Measurements from ENCODE around the gene ANO10.
A peak's percentile ranks its signal among the peaks of the same experiment; 100 is the strongest.

The ANO10 gene

DNA sequence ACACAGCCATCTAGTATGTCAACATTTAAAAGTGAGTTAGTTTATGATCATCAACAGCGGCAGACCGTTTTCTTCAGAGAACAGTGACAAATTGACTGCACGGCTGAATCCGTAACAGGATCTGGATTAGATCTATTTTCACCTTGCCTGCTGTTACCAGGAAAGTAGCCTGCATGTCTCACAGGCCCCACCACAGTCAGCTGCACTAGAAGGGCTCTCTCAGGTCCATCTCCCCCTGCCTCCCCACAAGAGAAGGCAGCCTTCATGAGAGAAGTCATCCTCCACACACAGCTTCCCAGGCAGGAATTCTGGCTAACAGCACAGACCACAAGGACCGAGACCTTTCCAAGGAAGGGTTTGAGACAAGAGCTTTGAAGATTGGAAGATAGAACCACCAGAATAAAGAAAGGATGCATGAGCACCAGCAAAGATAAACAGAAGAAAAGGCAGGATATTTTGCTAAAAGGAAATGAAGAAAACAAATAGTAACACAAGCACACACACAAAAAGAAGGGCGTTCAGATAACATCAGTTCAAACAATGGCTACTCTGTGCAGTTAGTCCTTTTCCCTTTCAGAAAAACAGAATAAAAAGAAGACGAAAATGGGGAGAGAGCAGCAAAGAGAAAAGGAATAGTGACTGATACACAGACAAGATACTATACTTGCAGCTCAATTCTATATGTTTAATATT lies 208.0 kb downstream of the ANO10 start:
- DNase-seq (ENCODE audit: low spot score): no peak

DNA sequence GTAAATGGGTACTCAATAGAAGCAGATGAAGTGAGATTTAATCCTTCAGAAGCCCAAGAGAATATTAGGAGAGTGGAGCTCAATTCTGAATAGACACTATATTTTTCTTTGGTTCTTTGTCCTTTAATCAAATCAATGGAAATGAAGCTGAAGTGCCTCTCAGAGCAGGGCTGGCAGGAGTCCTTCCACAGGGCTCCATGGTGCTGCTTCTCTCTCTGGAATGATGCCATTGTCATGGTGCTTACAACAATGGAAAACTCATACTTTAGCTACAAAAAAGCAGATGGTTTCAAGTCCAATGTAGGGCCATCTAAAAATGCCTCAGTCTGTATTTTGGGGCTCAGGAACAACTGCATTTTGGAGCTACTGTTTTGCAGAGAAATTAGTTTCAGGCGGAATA lies 210.4 kb downstream of the ANO10 start:
- no peak for DNase-seq (ENCODE audit: low spot score)

DNA sequence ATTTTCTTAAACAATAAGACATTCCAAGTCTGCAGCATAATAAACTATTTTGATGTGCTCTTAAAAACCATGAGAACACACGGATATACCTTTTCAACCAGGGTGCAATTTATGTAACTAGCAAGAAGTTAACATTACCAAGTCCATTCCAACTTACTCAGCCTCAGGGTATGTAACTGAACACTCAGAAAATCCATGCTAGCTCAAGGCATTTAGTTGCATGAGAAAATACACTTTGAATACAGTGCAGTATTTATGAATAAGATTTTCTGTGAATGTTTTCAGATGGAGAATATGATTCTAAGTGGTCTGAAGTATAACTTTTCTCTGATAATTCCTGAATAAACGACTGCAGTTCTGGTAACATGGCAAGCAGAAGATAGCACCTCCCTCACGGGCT lies 211.2 kb downstream of the ANO10 start:
- DNase-seq (ENCODE audit: low spot score): no peak

DNA sequence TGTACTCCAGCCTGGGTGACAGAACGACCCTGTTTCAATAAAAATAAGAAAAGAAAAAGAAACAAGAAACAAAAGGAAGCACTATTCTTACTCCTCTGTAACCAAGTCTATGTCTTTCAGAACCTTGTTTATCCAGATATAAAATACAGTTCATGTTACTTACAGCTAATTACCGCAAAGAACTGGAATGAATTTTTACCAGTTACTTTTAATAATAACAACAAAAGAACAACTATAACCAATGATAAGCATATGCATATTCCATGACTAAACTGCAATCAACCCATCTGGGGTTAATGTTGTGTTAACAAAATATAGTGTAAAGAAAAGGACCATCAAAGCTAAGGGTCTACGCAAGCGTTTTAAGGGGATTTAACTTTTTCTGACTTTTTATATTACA lies 212.3 kb downstream of the ANO10 start:
- DNase-seq (ENCODE audit: low spot score): no peak

DNA sequence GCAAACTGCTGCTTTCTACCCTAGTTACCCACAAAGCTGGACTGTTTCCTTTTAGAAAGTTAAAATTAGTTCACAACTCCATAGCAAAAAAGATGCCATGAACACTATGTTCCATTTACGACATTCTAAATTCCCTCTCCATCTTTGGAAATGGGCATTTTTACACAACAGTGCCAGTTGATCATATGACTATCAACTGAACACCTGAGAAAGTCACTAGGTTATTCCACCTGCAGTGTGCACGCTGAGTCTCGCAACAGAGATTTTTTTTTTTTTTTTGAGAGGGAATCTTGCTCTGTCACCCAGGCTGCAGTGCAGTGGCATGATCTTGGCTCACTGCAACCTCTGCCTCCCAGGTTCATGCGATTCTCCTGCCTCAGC lies 215.2 kb downstream of the ANO10 start:
- DNase-seq (ENCODE audit: low spot score): no peak

DNA sequence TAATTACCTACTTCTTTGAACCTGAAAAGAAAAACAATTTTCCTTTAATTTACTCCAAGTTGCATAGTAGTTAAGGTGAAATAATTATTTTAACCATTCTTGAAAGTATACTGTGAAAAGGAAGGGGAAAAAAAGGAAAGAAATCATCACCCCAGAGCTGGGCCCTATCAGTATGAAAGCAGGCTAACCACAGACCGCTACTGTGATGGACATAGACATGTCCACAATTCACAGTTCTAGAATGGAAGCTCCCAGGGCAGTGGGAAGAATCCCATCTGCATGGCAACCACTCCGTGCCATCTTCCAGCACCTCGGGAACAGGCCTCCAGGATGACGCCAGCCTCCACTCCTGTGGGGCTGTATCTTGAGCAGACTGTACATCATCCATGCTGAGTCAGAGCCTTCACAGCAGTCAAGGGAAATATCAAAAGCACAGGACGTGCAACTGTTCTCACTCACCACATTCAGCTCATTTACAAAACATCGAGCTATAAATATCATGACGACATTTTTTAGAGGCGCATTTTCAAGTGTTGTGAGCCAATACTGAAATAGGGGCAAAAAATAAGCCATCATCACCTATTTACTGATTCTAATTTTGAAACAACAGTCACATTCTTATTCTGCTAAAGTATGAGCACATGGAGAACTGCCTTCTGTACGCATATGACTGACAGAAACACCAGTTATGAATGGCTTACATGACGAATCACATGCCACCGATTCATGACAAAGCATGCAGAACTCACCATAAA lies 215.7 kb downstream of the ANO10 start:
- DNase-seq (ENCODE audit: low spot score): peak; percentile 12

DNA sequence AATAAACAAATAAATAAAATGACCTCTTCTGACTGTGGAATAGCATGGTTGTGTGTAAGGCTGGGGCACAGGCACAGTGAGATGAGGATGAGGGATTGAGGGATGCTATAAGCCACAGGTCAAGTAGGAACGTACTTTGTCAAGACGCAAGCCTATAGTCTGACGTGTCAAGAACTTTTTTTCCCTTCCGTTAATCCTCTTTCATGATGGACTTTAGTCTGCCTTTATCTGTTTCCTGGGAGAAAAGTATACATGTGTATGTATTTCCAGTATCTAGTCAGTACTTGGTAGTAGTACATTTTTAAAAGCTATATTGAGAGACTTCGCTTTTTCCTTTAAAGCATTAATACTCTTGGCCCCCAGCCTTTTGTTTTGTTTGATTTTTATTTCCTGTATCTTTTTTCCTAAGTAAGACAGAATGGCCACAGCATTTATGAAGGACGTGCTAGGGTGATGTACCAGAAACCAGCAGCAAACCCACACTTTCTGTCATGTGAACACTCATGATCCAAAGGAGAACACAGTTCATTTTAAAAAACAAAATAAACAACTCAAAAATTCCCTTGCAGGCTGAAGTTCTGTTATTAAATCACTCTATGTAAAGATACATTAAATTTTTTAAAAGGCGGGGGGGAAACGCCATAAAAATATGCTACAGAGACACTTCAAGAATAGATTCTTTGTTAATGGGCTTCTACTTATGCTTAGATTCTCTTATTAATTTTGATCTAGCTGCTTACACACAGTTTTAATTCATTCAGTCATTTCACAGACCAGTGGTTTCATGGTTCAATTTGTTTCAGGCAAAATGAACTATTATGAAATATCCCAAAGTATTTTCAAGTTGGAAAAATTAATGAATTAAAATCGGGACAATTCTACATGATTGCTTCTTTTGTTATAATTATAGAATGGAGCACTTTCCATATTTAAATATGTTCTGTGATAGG lies 220.8 kb downstream of the ANO10 start:
- no peak for DNase-seq (ENCODE audit: low spot score)

DNA sequence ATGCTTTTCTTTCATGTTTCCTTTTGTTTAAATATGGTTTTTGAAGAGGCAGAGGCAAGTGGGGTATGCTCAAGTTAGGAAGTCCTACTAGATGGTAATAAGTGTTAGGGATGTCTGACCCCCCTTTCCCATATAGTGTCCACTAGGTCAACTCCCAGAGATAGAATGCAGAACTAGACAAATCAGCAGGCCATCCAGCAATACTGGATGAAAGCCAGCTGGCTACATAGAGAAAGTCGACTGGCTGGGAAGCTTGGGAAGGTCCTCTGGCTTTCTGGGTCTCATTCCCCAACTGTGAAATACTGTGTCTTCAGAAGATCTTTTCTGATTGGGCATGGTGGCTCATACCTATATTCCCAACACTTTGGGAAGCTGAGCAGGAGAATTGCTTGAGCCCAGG lies 221.6 kb downstream of the ANO10 start:
- no peak for DNase-seq (ENCODE audit: low spot score)

DNA sequence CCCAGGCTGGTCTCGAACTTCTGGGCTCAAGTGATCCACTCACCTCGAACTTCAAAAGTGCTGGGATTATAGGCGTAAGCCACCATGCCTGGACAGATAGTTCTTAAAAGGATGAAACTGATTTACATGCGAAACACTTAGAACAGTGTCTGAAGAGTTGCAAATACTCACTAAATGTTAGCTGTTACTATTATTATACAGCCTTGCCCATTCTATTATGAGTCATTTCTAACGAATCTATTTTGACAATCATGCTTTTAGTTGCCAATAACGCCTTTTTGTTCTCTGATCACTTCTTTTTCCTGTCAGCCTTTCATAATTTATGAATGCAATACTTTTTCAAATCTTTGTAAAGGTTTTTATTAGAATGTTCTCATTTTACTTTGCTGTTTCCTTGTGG lies 222.8 kb downstream of the ANO10 start:
- no peak for DNase-seq (ENCODE audit: low spot score)

DNA sequence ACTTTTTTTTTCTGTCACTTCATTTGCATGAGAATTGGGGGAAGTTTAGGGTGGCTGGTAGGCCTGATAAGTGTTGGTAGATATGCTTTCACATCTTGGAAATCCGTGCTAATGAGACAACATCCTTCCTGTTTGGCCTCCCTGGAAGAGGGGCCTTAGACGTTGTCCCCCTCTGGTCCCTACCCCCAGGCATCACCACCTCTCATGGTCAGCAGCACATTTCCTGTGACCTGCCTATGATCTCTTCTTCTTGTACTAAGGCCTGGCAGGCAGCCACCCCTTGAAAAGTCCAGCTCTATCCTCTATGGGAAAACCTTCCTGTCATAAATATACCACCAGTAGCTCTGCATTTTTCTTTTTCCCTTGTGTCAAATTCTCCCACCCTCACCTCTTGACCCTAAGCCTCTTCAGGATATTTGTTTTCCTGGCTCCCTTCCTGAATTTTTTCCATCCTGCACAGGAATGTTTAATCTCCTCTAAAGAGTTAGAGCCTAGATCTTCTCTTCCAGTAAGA lies 227.7 kb downstream of the ANO10 start:
- DNase-seq (ENCODE audit: low spot score): no peak

DNA sequence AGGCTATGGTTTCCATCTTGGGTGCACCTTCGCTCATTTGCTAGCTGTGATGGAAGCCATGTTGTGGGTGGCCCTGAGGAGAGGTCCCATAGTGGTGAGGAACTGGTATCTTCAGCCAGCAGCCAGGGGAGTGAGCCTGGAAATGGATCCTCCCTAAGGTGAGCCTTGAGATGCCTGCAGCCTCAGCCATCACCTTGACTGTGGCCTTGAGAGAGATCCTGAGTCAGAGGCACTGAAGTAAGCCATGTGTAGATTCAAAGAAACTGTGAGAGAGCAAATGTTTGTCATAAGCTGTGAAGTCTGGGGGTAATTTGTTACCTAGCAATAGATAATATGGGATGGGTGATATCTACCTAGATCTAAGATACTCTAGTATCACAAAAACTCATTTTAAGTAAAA lies 230.2 kb downstream of the ANO10 start:
- DNase-seq (ENCODE audit: low spot score): no peak

DNA sequence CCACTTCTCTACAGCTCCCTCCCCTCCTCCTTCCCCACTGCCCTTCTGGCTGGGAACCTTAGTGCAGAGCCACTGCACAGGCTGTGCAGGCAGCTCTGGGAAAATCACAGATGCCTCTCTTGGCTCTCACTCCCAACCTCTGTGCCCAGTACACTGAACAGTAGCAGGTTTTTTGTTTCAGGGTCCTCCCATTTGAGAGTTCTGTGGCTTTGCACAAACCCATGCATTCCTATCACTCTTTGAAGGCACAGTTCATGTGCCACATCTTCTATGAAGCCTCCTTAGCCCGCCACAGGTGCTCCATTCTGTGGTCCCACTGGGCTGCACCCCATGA lies 231.6 kb downstream of the ANO10 start:
- DNase-seq (ENCODE audit: low spot score): no peak

DNA sequence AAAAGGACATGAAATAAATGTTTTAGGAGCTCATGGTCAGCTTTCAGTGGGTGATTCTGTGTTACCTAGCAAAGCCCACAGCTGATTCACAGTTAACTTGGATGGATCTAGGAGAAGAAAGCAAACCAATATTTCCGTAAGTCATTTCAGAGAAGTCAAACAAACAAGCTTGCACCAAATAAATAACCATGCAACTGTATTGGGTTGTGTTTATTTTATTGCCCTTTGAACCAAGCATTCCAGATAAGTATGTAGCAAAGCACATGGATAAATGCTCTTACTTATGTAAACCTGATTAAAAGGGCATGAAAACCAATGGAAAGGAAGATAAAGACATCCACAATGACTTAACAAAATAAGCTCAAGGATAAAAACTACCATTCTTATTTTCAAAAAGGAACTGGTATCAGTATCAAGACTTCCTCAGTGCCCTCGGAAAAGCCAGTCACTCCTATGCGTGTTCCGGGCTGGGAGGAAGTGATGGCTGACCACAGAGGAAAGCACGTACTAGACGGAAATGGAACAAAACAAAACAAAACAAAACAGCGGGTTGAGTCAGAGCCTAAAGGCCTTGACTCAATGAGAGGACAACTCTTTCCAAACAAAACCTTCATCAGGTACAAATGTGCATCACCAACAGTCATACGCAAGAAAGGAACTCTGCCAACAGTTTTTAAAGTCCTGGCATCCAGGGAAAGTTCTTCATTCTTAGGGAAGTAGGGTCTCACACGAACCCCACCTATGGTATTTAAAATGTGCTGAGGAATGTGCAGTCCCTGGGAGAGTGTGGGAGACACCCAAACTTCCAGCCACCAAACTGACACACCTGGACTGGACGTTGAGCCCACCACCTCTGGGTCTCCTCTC lies 232.2 kb downstream of the ANO10 start:
- no peak for DNase-seq (ENCODE audit: low spot score)

DNA sequence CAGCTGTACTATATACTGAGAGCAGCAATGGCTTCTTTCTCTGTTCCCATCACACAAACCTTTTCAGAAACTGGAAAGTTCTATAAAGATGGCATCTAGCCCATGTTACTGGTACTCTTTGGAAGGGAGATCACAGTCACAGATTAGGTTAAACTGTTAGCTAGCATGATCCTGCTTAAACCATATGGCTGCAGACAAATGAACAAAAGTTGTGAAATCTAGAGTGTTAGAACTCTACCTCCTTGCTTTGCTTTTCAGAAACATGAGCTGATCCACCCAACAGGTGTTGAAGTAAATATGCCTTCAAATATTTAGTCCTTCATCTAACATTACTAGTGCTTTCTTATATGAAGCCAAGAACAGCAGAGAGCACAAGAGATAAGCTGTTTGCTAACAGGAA lies 232.9 kb downstream of the ANO10 start:
- no peak for DNase-seq (ENCODE audit: low spot score)

DNA sequence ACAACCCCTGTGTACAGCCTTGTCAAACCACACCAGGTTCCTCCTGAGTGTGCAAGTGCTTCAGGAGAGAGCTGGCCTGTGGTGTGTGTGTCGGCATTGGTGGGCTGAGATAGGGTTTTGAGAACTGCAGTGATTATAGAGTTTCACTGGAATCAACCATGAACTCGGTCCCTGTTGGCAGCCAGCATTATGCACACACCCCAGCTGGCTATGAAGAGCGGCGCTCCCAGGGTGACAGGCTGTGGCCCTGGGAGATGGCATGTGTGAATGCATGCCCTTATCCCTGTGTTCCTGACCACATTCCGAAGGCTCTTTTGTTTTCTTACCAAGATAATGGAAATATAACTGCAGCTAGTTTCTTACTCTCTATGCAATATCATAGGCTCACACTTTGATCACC lies 233.6 kb downstream of the ANO10 start:
- DNase-seq (ENCODE audit: low spot score): no peak

DNA sequence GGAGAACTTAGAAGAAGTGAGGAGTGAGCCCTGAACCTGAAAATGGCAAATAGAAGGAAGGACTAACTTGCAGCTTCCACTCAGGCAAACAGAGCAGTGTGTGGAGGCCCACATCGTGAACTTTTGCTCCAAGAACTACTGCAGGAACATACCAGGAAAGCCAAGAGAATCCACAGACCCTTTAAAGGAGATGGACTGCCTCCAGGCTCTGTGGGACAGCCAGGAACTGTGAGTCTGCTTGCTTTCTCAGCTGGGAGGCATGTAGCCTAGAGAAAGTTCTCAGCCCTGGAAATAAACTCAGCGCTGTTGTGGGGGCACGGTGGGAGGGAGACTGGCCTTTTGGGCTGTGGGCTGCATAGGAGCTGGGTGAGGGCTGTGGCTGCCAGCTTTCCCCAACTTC lies 242.5 kb downstream of the ANO10 start:
- DNase-seq (ENCODE audit: low spot score): no peak

DNA sequence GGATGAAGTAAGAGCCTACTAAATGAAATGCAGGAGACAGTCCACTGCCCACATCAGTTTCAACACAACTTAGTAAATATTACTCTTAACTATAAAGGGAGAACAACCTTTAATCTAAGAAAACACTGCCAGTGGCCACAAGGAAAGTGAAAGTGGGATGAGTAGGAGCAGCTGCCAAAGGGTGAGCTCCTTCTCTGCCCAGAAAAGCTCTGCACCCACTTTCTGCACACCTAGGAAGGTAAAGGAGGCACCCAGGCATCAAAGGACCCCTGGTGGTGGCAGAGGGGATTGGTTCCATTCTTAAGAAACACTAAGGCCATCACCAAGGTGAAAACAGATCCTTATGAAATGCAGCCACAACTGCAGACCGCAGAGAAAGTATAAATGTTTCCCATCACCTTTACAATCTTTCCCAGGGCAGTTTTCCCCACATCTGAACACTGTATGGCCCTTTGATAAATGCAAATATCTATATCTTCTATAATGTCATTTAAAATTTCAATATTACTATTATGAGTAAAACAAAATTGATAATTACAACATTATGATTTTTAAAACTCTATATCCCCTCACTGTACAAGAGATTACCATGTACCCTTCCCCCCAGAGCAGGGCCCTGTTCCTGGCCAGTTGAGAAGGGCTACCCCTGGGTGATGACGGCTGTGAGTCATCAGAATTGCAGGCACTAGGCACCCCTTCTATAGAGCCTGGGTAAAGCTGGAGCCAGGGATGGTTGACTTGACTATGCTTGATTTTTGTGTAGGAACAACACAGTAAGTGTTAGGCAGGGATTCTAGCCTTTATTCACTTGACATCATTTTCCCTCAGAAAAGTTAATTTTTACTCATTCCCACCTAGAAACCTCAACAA lies 243.5 kb downstream of the ANO10 start:
- peak; percentile 20 for DNase-seq (ENCODE audit: low spot score)

DNA sequence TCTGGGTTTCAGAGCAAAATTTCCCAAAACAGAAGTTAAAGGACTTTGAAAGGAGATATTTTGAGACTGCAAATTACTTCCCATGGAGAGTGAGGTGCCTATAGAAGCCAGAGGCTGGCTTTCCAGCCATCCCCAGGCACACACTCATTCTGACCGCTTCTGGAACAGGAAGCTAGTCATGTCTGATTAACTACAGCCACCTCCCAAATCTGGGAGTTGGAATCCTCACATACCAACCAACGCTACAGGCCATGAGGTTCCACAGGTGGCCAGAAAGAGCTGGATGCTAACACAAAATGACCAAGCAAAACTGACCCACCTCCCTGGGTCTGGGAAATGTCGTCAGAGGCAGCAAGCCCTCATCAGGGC lies 248.3 kb downstream of the ANO10 start:
- DNase-seq (ENCODE audit: low spot score): peak; percentile 6

DNA sequence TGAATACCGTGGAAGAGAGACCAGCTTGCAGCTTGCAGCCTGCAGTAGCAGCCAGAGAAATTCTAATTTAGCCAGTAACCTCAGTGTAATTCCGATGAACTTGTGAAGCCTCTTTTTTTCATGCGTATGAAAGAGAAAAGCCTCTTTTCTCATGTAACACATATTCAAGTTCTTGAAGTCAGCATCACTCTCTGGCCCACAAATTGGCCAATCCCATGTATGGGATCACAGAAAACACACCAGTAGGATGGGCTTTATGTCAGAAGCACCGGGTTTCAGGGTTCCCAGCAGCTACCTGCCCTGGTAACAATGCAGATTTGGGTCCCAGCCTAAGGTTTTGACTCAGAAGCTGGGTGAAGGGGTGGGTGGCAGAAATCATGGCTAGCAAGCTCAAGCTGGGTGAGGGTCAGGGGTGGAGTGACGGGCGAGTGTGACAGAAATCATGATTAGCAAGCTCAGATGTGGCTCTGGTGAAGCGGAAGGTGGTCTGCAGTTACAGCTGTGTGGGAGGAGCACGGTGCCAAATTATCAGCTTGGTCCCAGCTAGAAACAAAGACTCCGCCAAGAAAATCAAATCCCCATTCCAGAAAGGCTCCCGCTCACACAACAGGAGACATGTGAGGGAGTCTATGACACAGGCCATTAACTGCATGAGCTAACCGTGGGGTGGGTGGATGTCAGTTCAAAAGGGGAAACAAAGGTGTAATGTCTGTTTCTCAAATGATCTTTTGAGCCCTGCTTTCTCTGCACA lies 248.8 kb downstream of the ANO10 start:
- no peak for DNase-seq (ENCODE audit: low spot score)

Measured in RKO (cell line).